Stomach (tissue), 4 donors: ENCODE measurements around the gene CACNB2.

Source experiments
- CTCF ChIP-seq, 7 experiments: fragments of 450-650 bp in 4 of 7; fragments of 200-600 bp in 3 of 7; sonication (generic) in 3 of 7; IDR thresholded peaks; one replicate each; pipeline ENCODE4 v1.5.1; 2016 to 2019; ENCODE audit warnings: antibody characterized with exemption in 7 of 7, control low read depth in 2 of 7, mild to moderate bottlenecking in 1 of 7
- EP300 ChIP-seq: sonication (generic); formaldehyde crosslinking; IDR thresholded peaks from one replicate; pipeline ENCODE4 v1.6.1; 2017; ENCODE audit warnings: antibody characterized with exemption
- POLR2A ChIP-seq, 4 donors: fragments of 450-650 bp; IDR thresholded peaks; one replicate each; pipeline ENCODE4 v1.6.1; 2016; ENCODE audit warnings: antibody characterized with exemption in 4 of 4, control low read depth in 2 of 4, mild to moderate bottlenecking in 1 of 4, moderate library complexity in 1 of 4
- POLR2AphosphoS5 ChIP-seq, 3 donors: sonication (generic); formaldehyde crosslinking; IDR thresholded peaks; one replicate each; pipeline ENCODE4 v1.6.1; 2016; ENCODE audit warnings: antibody characterized with exemption in 3 of 3

GRCh38 chr10:18476076-18476647 is 335.9 kb downstream of the CACNB2 start:
- TF ChIP-seq POLR2AphosphoS5 (IDR thresholded peaks at IDR 0.05) (no peak), POLR2A (IDR thresholded peaks at IDR 0.05) (no peak), EP300 (no peak), CTCF (IDR thresholded peaks at IDR 0.05) (no peak)
